Mesenchymal stem cell (in vitro differentiated cells and primary cell): Measurements from ENCODE around the gene CR2.

Experiments used
- DNase-seq: peaks from one replicate; pipeline ENCODE4 v3.0.0-alpha.2; 2013
- H2AFZ ChIP-seq: one replicate; pipeline ENCODE4 v1.6.1; 2013; ENCODE audit warnings: low read depth, mild to moderate bottlenecking, control low read depth, inconsistent platforms, low read length, moderate library complexity
- H2AK5ac ChIP-seq: 2 replicates; pipeline ENCODE4 v1.6.1; 2013; ENCODE audit warnings: low read length, moderate library complexity, mild to moderate bottlenecking, inconsistent platforms; ENCODE audit not compliant: severe bottlenecking
- H2BK120ac ChIP-seq: one replicate; pipeline ENCODE4 v1.6.1; 2013; ENCODE audit warnings: low read depth, mild to moderate bottlenecking, inconsistent platforms, low read length, moderate library complexity
- H2BK12ac ChIP-seq, 2 experiments: one replicate each; pipeline ENCODE4 v1.6.1; 2013; ENCODE audit warnings: inconsistent platforms in 2 of 2, low read length in 2 of 2, mild to moderate bottlenecking in 2 of 2, moderate library complexity in 2 of 2, control low read depth in 1 of 2
- H2BK15ac ChIP-seq: one replicate; pipeline ENCODE4 v1.6.1; 2013; ENCODE audit warnings: mild to moderate bottlenecking, low read depth, inconsistent platforms; ENCODE audit not compliant: poor library complexity, severe bottlenecking
- H2BK5ac ChIP-seq: 2 replicates; pipeline ENCODE4 v1.6.1; 2013; ENCODE audit warnings: low read depth, mild to moderate bottlenecking, low read length, control low read depth, inconsistent platforms; ENCODE audit not compliant: poor library complexity, severe bottlenecking
- H3K14ac ChIP-seq, 2 experiments: one replicate each; pipeline ENCODE4 v1.6.1; 2013; ENCODE audit warnings: inconsistent platforms in 2 of 2, low read length in 2 of 2, control low read depth in 1 of 2, mild to moderate bottlenecking in 1 of 2, moderate library complexity in 1 of 2
- H3K18ac ChIP-seq, 2 experiments: one replicate each; pipeline ENCODE4 v1.6.1; 2013; ENCODE audit warnings: inconsistent platforms in 2 of 2, low read length in 2 of 2, control low read depth in 1 of 2, low read depth in 1 of 2, mild to moderate bottlenecking in 1 of 2
- H3K23ac ChIP-seq, 2 experiments: one replicate each; pipeline ENCODE4 v1.6.1; 2013; ENCODE audit warnings: inconsistent platforms in 2 of 2, low read length in 2 of 2, mild to moderate bottlenecking in 2 of 2, moderate library complexity in 2 of 2, control low read depth in 1 of 2
- H3K27ac ChIP-seq: 2 replicates; pipeline ENCODE4 v1.5.1; 2013; ENCODE audit warnings: mild to moderate bottlenecking, moderate library complexity, low read length, control low read depth, inconsistent platforms; ENCODE audit not compliant: poor library complexity, severe bottlenecking
- H3K27me3 ChIP-seq, 2 experiments: 2 replicates each; pipeline versions ENCODE4 v1.6.1 to v1.7.0; 2013; ENCODE audit warnings: low read length in 2 of 2, mild to moderate bottlenecking in 2 of 2, moderate library complexity in 2 of 2, control low read depth in 1 of 2, inconsistent platforms in 1 of 2; ENCODE audit not compliant: control insufficient read depth in 1 of 2, insufficient read depth in 1 of 2
- H3K36me3 ChIP-seq, 2 experiments: 2 replicates each; pipeline versions ENCODE4 v1.6.1 to v1.7.0; 2013; ENCODE audit warnings: low read length in 2 of 2, control low read depth in 1 of 2, inconsistent platforms in 1 of 2, low read depth in 1 of 2, mild to moderate bottlenecking in 1 of 2; ENCODE audit not compliant: insufficient read depth in 2 of 2, control insufficient read depth in 1 of 2
- H3K4ac ChIP-seq, 2 experiments: one replicate each; pipeline ENCODE4 v1.6.1; 2013; ENCODE audit warnings: inconsistent platforms in 2 of 2, low read length in 2 of 2, mild to moderate bottlenecking in 2 of 2, moderate library complexity in 2 of 2, control low read depth in 1 of 2, low read depth in 1 of 2
- H3K4me1 ChIP-seq: 2 replicates; pipeline ENCODE4 v1.6.1; 2013; ENCODE audit warnings: low read depth, low read length, control low read depth; ENCODE audit not compliant: control insufficient read depth, insufficient read depth
- H3K4me2 ChIP-seq: 2 replicates; pipeline ENCODE4 v1.6.1; 2013; ENCODE audit warnings: low read length, mild to moderate bottlenecking, inconsistent platforms; ENCODE audit not compliant: poor library complexity, severe bottlenecking
- H3K4me3 ChIP-seq, 2 experiments: 2 replicates each; pipeline versions ENCODE4 v1.5.1 to v1.7.0; 2013; ENCODE audit warnings: low read length in 2 of 2, mild to moderate bottlenecking in 2 of 2, control low read depth in 1 of 2, low read depth in 1 of 2; ENCODE audit not compliant: insufficient read depth in 1 of 2
- H3K79me1 ChIP-seq: replicated peaks from 2 replicates; pipeline ENCODE4 v1.6.1; 2013; ENCODE audit warnings: mild to moderate bottlenecking, control low read depth, low read length, inconsistent platforms; ENCODE audit not compliant: poor library complexity, severe bottlenecking
- H3K9ac ChIP-seq: 2 replicates; pipeline ENCODE4 v1.7.0; 2013; ENCODE audit warnings: mild to moderate bottlenecking, low read length, moderate library complexity
- H3K9me3 ChIP-seq: 2 replicates; pipeline ENCODE4 v1.7.0; 2013; ENCODE audit warnings: mild to moderate bottlenecking, low read length; ENCODE audit not compliant: control insufficient read depth
- H4K8ac ChIP-seq: one replicate; pipeline ENCODE4 v1.6.1; 2013; ENCODE audit warnings: inconsistent platforms, mild to moderate bottlenecking, low read length, moderate library complexity
- H4K91ac ChIP-seq: one replicate; pipeline ENCODE4 v1.6.1; 2013; ENCODE audit warnings: mild to moderate bottlenecking, low read length, inconsistent platforms
- WGBS: methylation state at CpG from one replicate; pipeline ENCODE4 v1.1.7; 2013; ENCODE audit warnings: mixed read lengths; 5-methylcytosine and 5-hydroxymethylcytosine counted together

Gene CR2

DNA sequence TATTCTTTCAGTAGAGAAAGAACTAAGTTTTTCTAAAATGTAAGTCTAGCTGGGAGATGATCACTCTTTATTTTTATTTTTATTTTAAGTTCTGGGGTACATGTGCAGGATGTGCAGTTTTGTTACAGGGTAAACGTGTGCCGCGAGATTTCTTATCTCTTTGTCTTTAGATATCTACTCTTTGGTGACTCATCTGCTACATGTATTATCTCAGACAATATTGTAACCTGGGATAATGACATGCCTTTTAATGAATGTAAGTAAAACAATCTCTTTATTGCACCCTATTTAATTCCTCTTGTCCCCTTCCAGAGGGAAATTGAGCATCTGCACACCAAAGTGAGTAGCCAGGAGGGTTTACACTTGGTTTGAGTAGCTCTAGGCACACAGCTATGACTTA is 9.4 kb downstream of the CR2 start:
- no peak overlapping the region for H2BK120ac ChIP-seq

GRCh38 chr1:207470927-207471326 is 16.8 kb downstream of the CR2 start:
- no peaks in the 10 kb centered on the region for H3K9me3 ChIP-seq
- no peak overlapping the region for H3K4me2 ChIP-seq
- 71% methylated on average over 2 of the region's 2 CpGs for WGBS
- no peak overlapping the region for H3K23ac ChIP-seq
- H3K79me1 ChIP-seq: no peaks in the 10 kb centered on the region
- no peak overlapping the region for H3K27ac ChIP-seq
- H3K14ac ChIP-seq: no peak overlapping the region
- no peaks in the 10 kb centered on the region for H3K4me1 ChIP-seq
- H3K9ac ChIP-seq: no peak overlapping the region
- no peak overlapping the region for H3K4ac ChIP-seq
- H2BK5ac ChIP-seq: no peak overlapping the region
- H3K36me3 ChIP-seq: no peaks in the 10 kb centered on the region
- H2BK120ac ChIP-seq: no peak overlapping the region
- no peak for DNase-seq
- no peak overlapping the region for H2AFZ ChIP-seq
- no peak overlapping the region for H3K18ac ChIP-seq
- no peak overlapping the region for H3K4me3 ChIP-seq
- H4K91ac ChIP-seq: no peak overlapping the region
- no peak overlapping the region for H2BK12ac ChIP-seq
- no peak overlapping the region for H4K8ac ChIP-seq
- H3K27me3 ChIP-seq: peaks cover 19 to 62% of the 10 kb centered on the region in 2 experiments
- H2BK15ac ChIP-seq: no peak overlapping the region
- no peak overlapping the region for H2AK5ac ChIP-seq

More for the DNA sequence above, 9.4 kb downstream of the CR2 start:
- no peaks in the 10 kb centered on the region for H3K9me3 ChIP-seq
- H3K27me3 ChIP-seq: peaks cover 11 to 50% of the 10 kb centered on the region in 2 experiments
- H3K79me1 ChIP-seq: no peaks in the 10 kb centered on the region
- H3K4ac ChIP-seq: no peak overlapping the region
- no peaks in the 10 kb centered on the region for H3K36me3 ChIP-seq
- H2BK12ac ChIP-seq: no peak overlapping the region
- no peak overlapping the region for H2AK5ac ChIP-seq
- H3K14ac ChIP-seq: no peak overlapping the region
- no peak overlapping the region for H2BK15ac ChIP-seq
- no peak overlapping the region for H2BK5ac ChIP-seq
- no peak overlapping the region for H3K9ac ChIP-seq
- no peak overlapping the region for H3K4me2 ChIP-seq
- H3K4me3 ChIP-seq: no peak overlapping the region
- DNase-seq: no peak
- no CpG with 5 or more reads among the region's 3 CpGs for WGBS
- H3K4me1 ChIP-seq: no peaks in the 10 kb centered on the region
- H3K18ac ChIP-seq: no peak overlapping the region
- no peak overlapping the region for H2AFZ ChIP-seq
- no peak overlapping the region for H3K23ac ChIP-seq
- H3K27ac ChIP-seq: no peak overlapping the region
- H4K91ac ChIP-seq: no peak overlapping the region
- no peak overlapping the region for H4K8ac ChIP-seq

DNA sequence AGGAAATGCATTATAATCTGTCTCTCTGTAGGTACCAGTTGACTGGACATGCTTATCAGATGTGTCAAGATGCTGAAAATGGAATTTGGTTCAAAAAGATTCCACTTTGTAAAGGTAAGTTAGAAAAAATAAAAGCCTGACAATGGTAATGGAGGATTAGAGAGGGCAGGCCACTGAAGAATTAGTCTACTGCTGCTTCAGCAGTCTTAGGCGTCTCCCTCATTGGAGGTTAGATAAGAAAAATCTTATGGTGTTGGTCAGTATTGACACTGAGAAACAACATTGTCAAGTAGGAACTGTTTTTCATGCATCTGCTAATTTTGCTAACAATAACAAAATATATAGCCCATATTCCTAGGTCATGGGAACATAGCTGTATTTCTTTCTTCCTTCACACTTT is 20.1 kb downstream of the CR2 start:
- no peak overlapping the region for H4K91ac ChIP-seq
- no peak overlapping the region for H2AFZ ChIP-seq
- H3K18ac ChIP-seq: no peak overlapping the region
- H2AK5ac ChIP-seq: no peak overlapping the region
- peaks cover 11 to 37% of the 10 kb centered on the region in 2 experiments for H3K27me3 ChIP-seq
- no peak overlapping the region for H2BK12ac ChIP-seq
- DNase-seq: no peak
- H3K79me1 ChIP-seq: no peaks in the 10 kb centered on the region
- no peaks in the 10 kb centered on the region for H3K4me1 ChIP-seq
- no peak overlapping the region for H3K27ac ChIP-seq
- no peak overlapping the region for H3K23ac ChIP-seq
- no peaks in the 10 kb centered on the region for H3K9me3 ChIP-seq
- H3K4ac ChIP-seq: no peak overlapping the region
- no peak overlapping the region for H4K8ac ChIP-seq
- no peak overlapping the region for H3K4me3 ChIP-seq
- WGBS: 100% methylated on average over 1 of the region's 1 CpG
- H3K36me3 ChIP-seq: no peaks in the 10 kb centered on the region
- H3K14ac ChIP-seq: no peak overlapping the region
- no peak overlapping the region for H2BK15ac ChIP-seq
- no peak overlapping the region for H3K4me2 ChIP-seq
- no peak overlapping the region for H2BK5ac ChIP-seq
- no peak overlapping the region for H2BK120ac ChIP-seq
- H3K9ac ChIP-seq: no peak overlapping the region

DNA sequence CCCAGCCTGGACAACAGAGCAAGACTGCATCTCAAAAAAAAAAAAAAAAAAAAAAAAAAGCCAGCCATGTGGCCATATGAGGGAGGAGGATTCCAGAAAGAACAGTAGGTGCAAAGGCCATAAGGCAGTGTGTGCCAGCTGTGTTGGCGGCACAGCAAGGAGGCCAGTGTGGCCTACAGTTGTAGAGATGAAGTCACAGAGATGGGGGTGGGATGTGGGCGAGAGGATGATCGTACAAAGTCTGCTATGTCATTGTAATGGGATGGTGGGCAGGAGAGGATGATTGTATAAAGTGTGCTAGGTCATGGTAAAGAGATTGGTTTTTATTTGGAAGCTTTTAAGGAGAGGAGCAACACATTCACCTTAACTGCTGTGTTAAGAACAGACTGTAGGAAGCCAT is 32.1 kb downstream of the CR2 start:
- no peak overlapping the region for H3K4me2 ChIP-seq
- no peaks in the 10 kb centered on the region for H3K9me3 ChIP-seq
- no peaks in the 10 kb centered on the region for H3K36me3 ChIP-seq
- no peak overlapping the region for H2BK5ac ChIP-seq
- no peak overlapping the region for H3K9ac ChIP-seq
- H3K4ac ChIP-seq: no peak overlapping the region
- no peak overlapping the region for H4K8ac ChIP-seq
- H3K23ac ChIP-seq: no peak overlapping the region
- no peak overlapping the region for H3K4me3 ChIP-seq
- no peak overlapping the region for H3K18ac ChIP-seq
- H2AK5ac ChIP-seq: no peak overlapping the region
- H3K79me1 ChIP-seq: no peaks in the 10 kb centered on the region
- H2BK120ac ChIP-seq: no peak overlapping the region
- H2BK12ac ChIP-seq: no peak overlapping the region
- no peak for DNase-seq
- H4K91ac ChIP-seq: no peak overlapping the region
- H3K4me1 ChIP-seq: no peaks in the 10 kb centered on the region
- H3K27ac ChIP-seq: no peak overlapping the region
- H3K27me3 ChIP-seq: peaks cover 3 to 30% of the 10 kb centered on the region in 2 experiments
- H2AFZ ChIP-seq: no peak overlapping the region
- 73% methylated on average over 3 of the region's 3 CpGs for WGBS
- no peak overlapping the region for H2BK15ac ChIP-seq
- H3K14ac ChIP-seq: no peak overlapping the region
